Gastroesophageal sphincter (tissue), 3 donors: ENCODE data around the gene ADAM12.

ENCODE experiments used
- CTCF ChIP-seq, 4 experiments: fragments of 200-600 bp in 2 of 4; fragments of 450-650 bp in 2 of 4; sonication (generic) in 1 of 4; IDR thresholded peaks; one replicate each; pipeline ENCODE4 v1.5.1; 2017 to 2019; ENCODE audit warnings: antibody characterized with exemption in 4 of 4, mild to moderate bottlenecking in 2 of 4, moderate library complexity in 2 of 4
- POLR2A ChIP-seq, 2 donors: fragments of 450-650 bp; IDR thresholded peaks; one replicate each; pipeline ENCODE4 v1.6.1; 2017; ENCODE audit warnings: antibody characterized with exemption in 2 of 2, mild to moderate bottlenecking in 2 of 2, moderate library complexity in 1 of 2

- no peak for TF ChIP-seq CTCF (IDR thresholded peaks at IDR 0.05)
- TF ChIP-seq POLR2A (IDR thresholded peaks at IDR 0.05) = no peak
Measured at GRCh38 chr10:126072622-126073021, 315.7 kb downstream of the ADAM12 start.
